Memory B cell (primary cell): ENCODE data around the gene CCSER2.
"Not testable (repeated sequence)": the region's sequence is repeated elsewhere in the genome, so short reads cannot be mapped to it uniquely, and the experiment has no call there.

Experiments
- ATAC-seq: fragments of 150-1000 bp; cut with Tn5 transposase; 2 replicates; pipeline ENCODE4 v1.10.0; 2021; ENCODE audit warnings: low read depth, mild to moderate bottlenecking, moderate library complexity
- DNase-seq, 2 donors: peaks; one replicate each; pipeline ENCODE4 v3.0.0; 2022; ENCODE audit warnings: low spot score in 2 of 2
- H3K27ac Mint-ChIP-seq: one replicate; pipeline ENCODE4 v1.8.0; 2022; ENCODE audit warnings: mild to moderate bottlenecking, moderate library complexity, mixed read lengths
- H3K27me3 Mint-ChIP-seq: one replicate; pipeline ENCODE4 v1.8.0; 2022; ENCODE audit warnings: mixed read lengths
- H3K36me3 Mint-ChIP-seq: one replicate; pipeline ENCODE4 v1.8.0; 2022; ENCODE audit warnings: mild to moderate bottlenecking, mixed read lengths
- H3K4me1 Mint-ChIP-seq: one replicate; pipeline ENCODE4 v1.8.0; 2022; ENCODE audit warnings: mixed read lengths
- H3K4me3 Mint-ChIP-seq: one replicate; pipeline ENCODE4 v1.8.0; 2022; ENCODE audit warnings: mild to moderate bottlenecking, moderate library complexity, mixed read lengths
- H3K9me3 Mint-ChIP-seq: one replicate; pipeline ENCODE4 v1.8.0; 2022; ENCODE audit warnings: mixed read lengths

Gene CCSER2

DNA sequence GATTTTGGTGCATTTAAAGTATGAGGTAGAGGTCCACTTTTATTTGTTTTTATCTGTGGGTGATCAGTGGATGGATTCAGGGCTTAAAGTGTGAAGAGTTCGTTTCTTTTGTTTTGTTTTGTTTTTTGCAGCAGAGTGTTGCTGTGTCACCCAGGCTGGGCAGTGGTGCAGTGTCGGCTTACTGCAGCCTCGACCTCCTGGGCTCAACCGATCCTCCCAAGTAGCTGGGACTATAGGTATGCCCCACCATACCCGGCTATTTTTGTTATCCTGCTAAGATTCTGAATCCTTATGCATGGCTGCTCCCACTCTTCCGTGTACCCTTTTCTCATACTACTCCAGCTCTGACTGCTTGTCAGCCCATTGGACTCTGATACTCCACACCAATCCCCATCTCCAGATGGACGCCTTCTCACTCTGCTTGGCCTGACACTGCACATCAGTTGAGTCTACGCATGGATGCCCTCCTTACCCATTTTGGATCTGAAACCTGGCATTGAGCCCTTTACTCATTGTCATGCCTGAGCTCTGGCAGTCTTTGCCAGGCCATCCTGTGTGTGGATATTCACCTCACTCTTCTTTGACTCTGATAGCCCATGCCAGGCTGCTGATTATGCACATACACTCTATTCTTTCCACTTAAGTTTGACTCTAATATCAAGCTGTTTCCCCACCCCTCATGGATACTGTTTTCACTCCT lies 119.5 kb downstream of the CCSER2 start:
- Mint-ChIP-seq H3K27ac (no peak overlapping the region), H3K27me3 (no peaks in the 10 kb centered on the region), H3K4me1 (peaks cover 3% of the 10 kb centered on the region), H3K4me3 (no peak overlapping the region), H3K9me3 (peaks cover 1% of the 10 kb centered on the region), H3K36me3 (peaks cover 28% of the 10 kb centered on the region)
- no peak for ATAC-seq
- no peak for DNase-seq

GRCh38 chr10:84449351-84449750 lies 121.0 kb downstream of the CCSER2 start:
- not testable (repeated sequence) for H3K9me3 Mint-ChIP-seq, DNase-seq, H3K4me3 Mint-ChIP-seq, ATAC-seq, H3K4me1 Mint-ChIP-seq, H3K27me3 Mint-ChIP-seq, H3K27ac Mint-ChIP-seq
- peaks cover 28% of the 10 kb centered on the region for H3K36me3 Mint-ChIP-seq

DNA sequence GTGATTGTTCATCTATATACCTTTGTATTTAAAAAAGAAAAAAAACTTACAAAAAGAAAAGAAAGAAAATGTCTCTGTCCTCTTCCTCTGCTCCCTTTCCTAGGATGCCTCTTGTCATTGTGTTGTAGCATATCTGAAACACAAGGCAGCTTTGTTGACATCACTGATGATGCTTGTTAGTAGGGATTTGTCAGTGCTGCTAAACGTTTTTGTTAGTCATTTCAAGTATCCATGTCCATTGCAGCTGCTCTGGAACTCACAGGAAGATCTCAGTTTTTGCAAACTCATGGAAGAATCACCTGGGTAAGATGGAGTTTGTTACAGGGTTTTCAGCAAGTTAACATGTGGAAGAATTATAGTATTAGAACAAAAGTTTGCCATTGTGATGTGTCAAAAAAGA lies 123.6 kb downstream of the CCSER2 start:
- Mint-ChIP-seq H3K4me1 (peaks cover 3% of the 10 kb centered on the region), H3K27ac (no peak overlapping the region), H3K9me3 (peaks cover 6% of the 10 kb centered on the region), H3K4me3 (no peak overlapping the region), H3K27me3 (no peaks in the 10 kb centered on the region), H3K36me3 (peaks cover 41% of the 10 kb centered on the region)
- DNase-seq (no peak), ATAC-seq (no peak)

- H3K9me3 Mint-ChIP-seq: peaks cover 6% of the 10 kb centered on the region
- peaks cover 35% of the 10 kb centered on the region for H3K36me3 Mint-ChIP-seq
- H3K27me3 Mint-ChIP-seq: no peaks in the 10 kb centered on the region
- H3K4me1 Mint-ChIP-seq: peaks cover 3% of the 10 kb centered on the region
- H3K27ac Mint-ChIP-seq: no peak overlapping the region
- ATAC-seq: no peak
- no peak for DNase-seq
- no peak overlapping the region for H3K4me3 Mint-ChIP-seq
Observed at GRCh38 chr10:84453303-84453702, 124.9 kb downstream of the CCSER2 start.

GRCh38 chr10:84456126-84456525 lies 127.7 kb downstream of the CCSER2 start:
- ATAC-seq: no peak
- H3K9me3 Mint-ChIP-seq: peaks cover 6% of the 10 kb centered on the region
- no peaks in the 10 kb centered on the region for H3K27me3 Mint-ChIP-seq
- peak overlapping the region; percentile 53 for H3K27ac Mint-ChIP-seq
- H3K36me3 Mint-ChIP-seq: peaks cover 41% of the 10 kb centered on the region
- no peak overlapping the region for H3K4me3 Mint-ChIP-seq
- no peak for DNase-seq
- peaks cover 3% of the 10 kb centered on the region for H3K4me1 Mint-ChIP-seq

- Mint-ChIP-seq H3K27me3 (no peaks in the 10 kb centered on the region), H3K9me3 (no peaks in the 10 kb centered on the region), H3K27ac (no peak overlapping the region), H3K36me3 (peaks cover 34% of the 10 kb centered on the region), H3K4me1 (peaks cover 5% of the 10 kb centered on the region), H3K4me3 (no peak overlapping the region)
- no peak for ATAC-seq
- no peak for DNase-seq
Observed at GRCh38 chr10:84460520-84460919, 132.1 kb downstream of the CCSER2 start.

DNA sequence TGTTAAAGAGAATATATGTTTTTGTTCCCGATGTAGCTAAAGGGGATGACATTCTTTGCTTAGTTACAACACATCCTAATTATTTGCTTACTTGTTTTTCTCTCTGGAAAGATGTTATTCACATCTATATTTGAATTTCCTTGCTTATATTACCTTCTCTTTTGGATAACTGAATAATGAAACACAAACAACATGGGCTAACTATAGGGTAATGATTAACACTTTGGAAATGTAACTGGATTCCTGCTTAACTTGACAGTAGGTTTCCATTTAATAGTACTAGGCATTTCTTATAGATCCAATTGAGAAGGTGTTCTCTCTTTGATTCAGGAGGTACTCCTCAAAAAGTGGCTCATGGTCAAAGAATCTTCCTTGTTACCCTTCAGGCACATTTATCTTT lies 141.1 kb downstream of the CCSER2 start:
- Mint-ChIP-seq H3K4me1 (no peaks in the 10 kb centered on the region), H3K27ac (no peak overlapping the region), H3K27me3 (no peaks in the 10 kb centered on the region), H3K36me3 (peaks cover 31% of the 10 kb centered on the region), H3K9me3 (no peaks in the 10 kb centered on the region), H3K4me3 (no peak overlapping the region)
- no peak for ATAC-seq
- no peak for DNase-seq

DNA sequence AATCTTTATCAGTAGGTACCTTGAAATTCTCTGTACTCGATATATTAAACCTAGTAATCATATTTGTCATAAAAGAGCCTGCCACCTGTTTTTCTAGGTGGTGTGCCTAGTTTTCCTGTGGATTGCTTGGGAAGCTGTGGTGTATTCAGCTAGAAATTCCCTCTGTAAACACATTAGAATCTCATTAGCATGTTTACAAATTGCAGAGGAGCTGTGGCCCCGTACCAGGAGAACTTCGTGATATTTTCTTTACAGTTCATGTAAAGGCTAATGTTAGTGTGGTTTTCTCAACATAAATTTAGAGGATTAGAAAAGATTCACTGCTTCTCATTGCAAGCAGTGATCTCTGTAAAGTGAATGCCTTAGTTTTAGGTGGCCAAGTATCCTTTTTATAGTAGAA lies 144.7 kb downstream of the CCSER2 start:
- H3K4me1 Mint-ChIP-seq: no peaks in the 10 kb centered on the region
- no peak for ATAC-seq
- H3K27me3 Mint-ChIP-seq: no peaks in the 10 kb centered on the region
- no peak overlapping the region for H3K4me3 Mint-ChIP-seq
- H3K36me3 Mint-ChIP-seq: peaks cover 9% of the 10 kb centered on the region
- no peaks in the 10 kb centered on the region for H3K9me3 Mint-ChIP-seq
- no peak overlapping the region for H3K27ac Mint-ChIP-seq
- DNase-seq: no peak

DNA sequence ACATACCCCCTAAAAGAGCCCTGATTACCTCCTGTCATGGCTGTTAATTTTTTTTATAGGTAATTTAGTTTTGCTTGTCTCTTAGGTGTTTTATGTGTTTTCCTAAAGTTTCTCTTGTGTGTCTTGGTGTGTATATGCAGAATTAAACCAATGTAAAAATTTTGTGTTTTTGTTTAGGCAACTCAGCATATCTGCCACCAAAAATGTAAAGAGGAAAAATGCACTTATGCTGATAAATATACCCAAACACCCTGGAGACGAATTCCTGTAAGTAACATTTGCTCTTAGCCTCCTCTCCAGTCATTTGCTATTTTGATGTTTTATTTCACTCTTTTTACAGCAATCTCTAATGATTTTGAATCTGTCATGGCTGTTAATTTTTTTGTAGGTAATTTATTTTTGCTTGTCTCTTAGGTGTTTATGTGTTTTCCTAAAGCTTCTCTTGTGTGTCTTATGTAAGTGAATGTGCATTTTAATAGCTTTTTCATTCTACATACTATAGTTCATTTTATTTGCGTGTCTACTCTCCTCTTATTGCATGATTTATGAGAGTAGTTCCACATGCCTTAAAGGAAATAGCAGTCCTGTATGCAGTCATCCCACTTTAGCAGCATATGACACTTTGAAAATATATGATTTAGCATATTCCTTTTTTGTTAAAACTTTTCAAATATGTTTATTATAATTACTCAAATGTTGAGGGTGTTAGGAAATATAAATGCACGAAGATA lies 149.2 kb downstream of the CCSER2 start:
- Mint-ChIP-seq H3K9me3 (no peaks in the 10 kb centered on the region), H3K4me1 (no peaks in the 10 kb centered on the region), H3K27ac (no peak overlapping the region), H3K36me3 (peaks cover 20% of the 10 kb centered on the region), H3K4me3 (no peak overlapping the region), H3K27me3 (no peaks in the 10 kb centered on the region)
- ATAC-seq: no peak
- no peak for DNase-seq

GRCh38 chr10:84478151-84478550 lies 149.8 kb downstream of the CCSER2 start:
- Mint-ChIP-seq H3K9me3 (no peaks in the 10 kb centered on the region), H3K27me3 (no peaks in the 10 kb centered on the region), H3K4me1 (no peaks in the 10 kb centered on the region), H3K36me3 (peaks cover 20% of the 10 kb centered on the region), H3K27ac (no peak overlapping the region), H3K4me3 (no peak overlapping the region)
- no peak for DNase-seq
- ATAC-seq: no peak

- Mint-ChIP-seq H3K9me3 (no peaks in the 10 kb centered on the region), H3K4me3 (no peak overlapping the region), H3K27ac (no peak overlapping the region), H3K36me3 (peaks cover 20% of the 10 kb centered on the region), H3K27me3 (no peaks in the 10 kb centered on the region), H3K4me1 (no peaks in the 10 kb centered on the region)
- DNase-seq (no peak), ATAC-seq (no peak)
Observed at GRCh38 chr10:84478679-84479078, 150.3 kb downstream of the CCSER2 start.

DNA sequence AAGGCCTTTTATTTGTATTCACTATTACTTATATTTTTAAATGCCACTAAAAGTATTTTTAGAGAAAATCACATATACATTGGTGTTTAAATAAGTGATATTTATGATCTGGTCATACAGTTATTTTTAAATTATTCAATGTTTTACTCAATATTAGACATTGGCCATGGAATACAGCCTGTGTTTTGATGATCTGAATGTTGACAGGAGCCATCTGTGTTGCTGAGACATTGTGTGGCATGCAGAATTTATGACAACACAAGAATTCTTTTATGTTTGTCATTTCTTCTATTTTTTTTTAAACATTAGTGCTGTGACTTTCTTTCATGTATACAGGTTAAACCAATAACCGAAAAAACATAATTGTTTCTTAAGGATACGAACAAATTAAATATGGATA lies 156.2 kb downstream of the CCSER2 start:
- peaks cover 2% of the 10 kb centered on the region for H3K4me1 Mint-ChIP-seq
- DNase-seq (no peak), ATAC-seq (no peak)
- no peaks in the 10 kb centered on the region for H3K27me3 Mint-ChIP-seq
- no peak overlapping the region for H3K27ac Mint-ChIP-seq
- peaks cover 32% of the 10 kb centered on the region for H3K36me3 Mint-ChIP-seq
- H3K4me3 Mint-ChIP-seq: no peak overlapping the region
- H3K9me3 Mint-ChIP-seq: no peaks in the 10 kb centered on the region

DNA sequence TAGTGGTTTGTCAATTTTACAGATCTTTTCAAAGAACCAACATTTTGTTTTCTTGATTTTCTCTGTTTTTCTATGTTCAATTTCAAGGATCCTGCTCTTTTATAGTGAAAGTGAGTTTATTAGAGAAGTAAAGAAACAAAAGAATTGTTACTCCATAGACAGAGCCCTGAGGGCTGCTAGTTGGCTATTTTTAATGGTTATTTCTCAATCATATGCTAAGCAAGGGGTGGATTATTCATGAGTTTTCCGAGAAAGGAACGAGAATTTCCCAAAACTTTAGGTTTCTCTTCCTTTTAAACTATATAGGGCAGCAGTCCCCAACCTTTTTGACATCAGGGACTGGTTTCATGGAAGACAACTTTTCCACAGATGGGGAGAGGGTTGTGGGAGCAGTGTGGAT lies 165.0 kb downstream of the CCSER2 start:
- Mint-ChIP-seq H3K27me3 (no peaks in the 10 kb centered on the region), H3K4me3 (no peak overlapping the region), H3K4me1 (peaks cover 6% of the 10 kb centered on the region), H3K27ac (no peak overlapping the region), H3K36me3 (peaks cover 37% of the 10 kb centered on the region), H3K9me3 (no peaks in the 10 kb centered on the region)
- DNase-seq: no peak
- no peak for ATAC-seq

GRCh38 chr10:84493951-84494848 lies 165.8 kb downstream of the CCSER2 start:
- DNase-seq: no peak
- Mint-ChIP-seq H3K36me3 (peaks cover 29% of the 10 kb centered on the region), H3K27ac (no peak overlapping the region), H3K4me3 (no peak overlapping the region), H3K4me1 (peaks cover 3% of the 10 kb centered on the region), H3K9me3 (no peaks in the 10 kb centered on the region), H3K27me3 (no peaks in the 10 kb centered on the region)
- ATAC-seq: no peak
